PC-3 (cell line): Measurements from ENCODE around the gene PLA2G15. TPM values are rescaled to one million over a fixed set of nuclear protein-coding genes. Genes with fewer than 3 reads are reported as not detected.

Experiments used
- ATAC-seq: fragments of 200-7000 bp; cut with Tn5 transposase; 2 replicates; pipeline ENCODE4 v1.9.1; 2020; ENCODE audit warnings: mild to moderate bottlenecking, moderate library complexity
- BruUV-seq: library from RNA; stranded (reverse); fragments of 400-500 nt; replicated peaks from 2 replicates; lab custom pipeline; 2021; lab: Mats Ljungman, UMichigan
- CTCF ChIA-PET: fragments of 300-600 bp; sonication (Branson Sonifier 250); formaldehyde crosslinking; loops from one replicate; lab custom pipeline; 2022; ENCODE audit warnings: antibody characterized with exemption; lab: Charles Lee
- POLR2A ChIA-PET: fragments of 300-600 bp; sonication (Branson Sonifier 250); formaldehyde crosslinking; loops from one replicate; lab custom pipeline; 2022; ENCODE audit warnings: antibody characterized with exemption; ENCODE audit not compliant: unreplicated experiment; lab: Charles Lee
- DNase-seq: peaks from one replicate; pipeline ENCODE4 v3.0.0-alpha.2; 2015
- H2AFZ ChIP-seq: fragments of 300-600 bp; sonication (generic); 2 replicates; pipeline ENCODE4 v1.6.0; 2016; ENCODE audit warnings: antibody characterized with exemption, low read length
- H3F3A ChIP-seq: fragments of 300-600 bp; sonication (generic); one replicate; pipeline ENCODE4 v1.6.0; 2017; ENCODE audit warnings: antibody characterized with exemption, low read length, control low read depth, mild to moderate bottlenecking; ENCODE audit not compliant: unreplicated experiment
- H3K27ac ChIP-seq: fragments of 300-600 bp; sonication (generic); 2 replicates; pipeline ENCODE4 v1.5.1; 2016; ENCODE audit warnings: mild to moderate bottlenecking, low read length
- H3K27me3 ChIP-seq: fragments of 300-600 bp; sonication (generic); 2 replicates; pipeline ENCODE4 v1.6.1; 2016; ENCODE audit warnings: low read length, mixed read lengths
- H3K36me3 ChIP-seq: fragments of 300-600 bp; sonication (generic); 2 replicates; pipeline ENCODE4 v1.6.1; 2016; ENCODE audit warnings: low read depth, mixed run types, low read length, mixed read lengths
- H3K4me1 ChIP-seq: fragments of 300-600 bp; sonication (generic); 2 replicates; pipeline ENCODE4 v1.5.1; 2016; ENCODE audit warnings: low read length; ENCODE audit not compliant: insufficient read depth
- H3K4me2 ChIP-seq: fragments of 300-600 bp; sonication (generic); 2 replicates; pipeline ENCODE4 v1.6.0; 2016; ENCODE audit warnings: low read length
- H3K4me3 ChIP-seq: fragments of 300-600 bp; sonication (generic); 2 replicates; pipeline ENCODE4 v1.5.1; 2016; ENCODE audit warnings: mild to moderate bottlenecking, low read length, mixed read lengths
- H3K79me2 ChIP-seq: fragments of 300-600 bp; sonication (generic); 2 replicates; pipeline ENCODE4 v1.6.1; 2017; ENCODE audit warnings: low read length, mixed read lengths
- H3K9ac ChIP-seq: fragments of 300-600 bp; sonication (generic); 2 replicates; pipeline ENCODE4 v1.6.0; 2016; ENCODE audit warnings: mild to moderate bottlenecking, low read length
- H3K9me2 ChIP-seq: fragments of 300-600 bp; sonication (generic); replicated peaks from 2 replicates; pipeline ENCODE4 v1.6.1; 2016; ENCODE audit warnings: mixed run types, low read length, mixed read lengths
- H3K9me3 ChIP-seq: fragments of 300-600 bp; sonication (generic); 2 replicates; pipeline ENCODE4 v1.6.1; 2016; ENCODE audit warnings: low read length, mixed read lengths
- H4K20me1 ChIP-seq: fragments of 300-600 bp; sonication (generic); 2 replicates; pipeline ENCODE4 v1.6.1; 2016; ENCODE audit warnings: low read length, mixed read lengths
- CTCF ChIP-seq: fragments of 300-600 bp; sonication (generic); conservative IDR thresholded peaks from 2 replicates; pipeline ENCODE4 v1.5.1; 2017; ENCODE audit warnings: antibody characterized with exemption, low read depth, mild to moderate bottlenecking, low read length
- EZH2 ChIP-seq: fragments of 300-600 bp; sonication (generic); IDR thresholded peaks from one replicate; pipeline ENCODE4 v1.6.1; 2017; ENCODE audit warnings: antibody characterized with exemption, mild to moderate bottlenecking, low read length; ENCODE audit not compliant: unreplicated experiment
- EZH2phosphoT487 ChIP-seq: fragments of 300-600 bp; sonication (generic); IDR thresholded peaks from 2 replicates; pipeline ENCODE4 v1.6.1; 2018; ENCODE audit warnings: mild to moderate bottlenecking, antibody characterized with exemption, low read length, borderline replicate concordance
- intact Hi-C: fragments of 100-400 bp; cut with micrococcal nuclease; formaldehyde crosslinking; loops from 2 replicates; pipeline ENCODE4 v1.9.0; 2023
- total RNA-seq: library from RNA; depleted of rRNA; stranded (reverse); fragments of >200 nt; gene quantifications from 2 replicates; pipeline ENCODE4 v1.2.3, GENCODE V29; 2014

Gene PLA2G15
- total RNA-seq, 1 experiment from 2014 or later: 16.4 TPM

- ChIA-PET POLR2A (no interaction called here), CTCF (no interaction called here)
- no peak overlapping the region for H3K27ac ChIP-seq
- H3K27me3 ChIP-seq: no peaks in the 10 kb centered on the region
- no peaks in the 10 kb centered on the region; the same call in 1 of the 2 replicates for H3K36me3 ChIP-seq
- H4K20me1 ChIP-seq: no peaks in the 10 kb centered on the region
- no peak overlapping the region for H3K4me3 ChIP-seq
- ATAC-seq: no peak
- no peaks in the 10 kb centered on the region for H3K9me2 ChIP-seq
- BruUV-seq: no TSS peak
- no peak for DNase-seq
- no peaks in the 10 kb centered on the region for H3F3A ChIP-seq
- no peak overlapping the region for H2AFZ ChIP-seq
- TF ChIP-seq EZH2: no peak
- no peak for TF ChIP-seq EZH2phosphoT487
- no peak for TF ChIP-seq CTCF
- H3K9me3 ChIP-seq: no peaks in the 10 kb centered on the region
- H3K79me2 ChIP-seq: peaks cover 63% of the 10 kb centered on the region
- H3K9ac ChIP-seq: no peak overlapping the region
- H3K4me1 ChIP-seq: peaks cover 4% of the 10 kb centered on the region; the same call in 1 of the 2 replicates
- H3K4me2 ChIP-seq: no peak overlapping the region
- intact Hi-C loops: no loop called here
Measured at GRCh38 chr16:68272507-68273209, 27.5 kb downstream of the PLA2G15 start.

GRCh38 chr16:68273459-68273858 is 28.3 kb downstream of the PLA2G15 start:
- Histone ChIP-seq H2AFZ (no peak overlapping the region), H3K4me3 (no peak overlapping the region), H3K4me2 (no peak overlapping the region), H4K20me1 (no peaks in the 10 kb centered on the region), H3K4me1 (no peaks in the 10 kb centered on the region), H3K27ac (no peak overlapping the region), H3K27me3 (no peaks in the 10 kb centered on the region), H3K36me3 (no peaks in the 10 kb centered on the region; the same call in 1 of the 2 replicates), H3K9ac (no peak overlapping the region), H3K9me2 (no peaks in the 10 kb centered on the region), H3F3A (no peaks in the 10 kb centered on the region), H3K79me2 (peaks cover 55% of the 10 kb centered on the region), H3K9me3 (no peaks in the 10 kb centered on the region)
- POLR2A ChIA-PET: no interaction called here
- intact Hi-C loops: no loop called here
- CTCF ChIA-PET: no interaction called here
- no peak for DNase-seq
- TF ChIP-seq EZH2 (no peak), EZH2phosphoT487 (no peak)
- ATAC-seq: no peak
- BruUV-seq: no TSS peak

GRCh38 chr16:68273896-68274295 is 28.7 kb downstream of the PLA2G15 start:
- Histone ChIP-seq H3K9ac (no peak overlapping the region), H3K9me3 (no peaks in the 10 kb centered on the region), H3K27me3 (no peaks in the 10 kb centered on the region), H3K9me2 (no peaks in the 10 kb centered on the region), H3K27ac (no peak overlapping the region), H3F3A (no peaks in the 10 kb centered on the region), H3K4me2 (no peak overlapping the region), H3K4me1 (no peaks in the 10 kb centered on the region), H3K4me3 (no peak overlapping the region), H4K20me1 (no peaks in the 10 kb centered on the region), H2AFZ (no peak overlapping the region), H3K79me2 (peaks cover 50% of the 10 kb centered on the region), H3K36me3 (no peaks in the 10 kb centered on the region; the same call in 1 of the 2 replicates)
- no peak for DNase-seq
- TF ChIP-seq EZH2phosphoT487: no peak
- no peak for TF ChIP-seq CTCF
- no peak for TF ChIP-seq EZH2
- POLR2A ChIA-PET: no interaction called here
- no TSS peak for BruUV-seq
- intact Hi-C loops: no loop called here
- CTCF ChIA-PET: no interaction called here
- no peak for ATAC-seq
